ENCODE data around the gene MLLT10. TPM values are rescaled to one million over a fixed set of nuclear protein-coding genes. Genes with fewer than 3 reads are reported as not detected.

Gene MLLT10
- total and polyA plus RNA-seq, 10 of the 15 experiments (the other 5 are each of a cell fraction or from before 2014, with no cell fraction given): 8.7 to 61.1 (median 28.5) TPM

DNA sequence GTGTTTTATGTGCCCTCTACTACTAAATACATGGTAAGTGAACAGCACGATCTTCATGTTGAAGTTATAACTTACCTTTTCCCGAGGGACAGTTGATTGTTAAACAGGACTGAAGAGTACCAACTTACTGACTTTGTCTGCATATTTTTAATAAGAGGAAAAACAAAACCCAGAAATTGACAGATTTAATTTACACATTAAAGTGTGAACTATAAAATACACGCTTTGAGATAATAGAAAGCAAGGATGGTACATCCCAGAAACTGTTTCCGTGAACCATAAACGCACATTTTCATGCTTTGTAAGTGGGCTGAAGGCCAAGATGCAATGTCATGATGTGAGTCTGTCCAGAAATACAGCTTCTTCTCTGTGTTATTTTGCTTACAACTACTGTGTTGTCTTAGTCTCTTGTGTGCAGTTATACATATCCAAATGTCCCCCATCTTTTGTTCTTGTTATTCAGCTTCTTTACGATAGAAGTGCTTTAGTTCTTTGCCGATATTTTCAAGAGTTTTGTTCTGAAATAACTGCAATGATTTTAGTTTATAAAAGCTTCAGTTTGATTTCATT lies 190.1 kb downstream of the MLLT10 start:
- H3K9ac ChIP-seq (ENCODE audit: control insufficient read depth, insufficient read depth, low read length): no peak overlapping the region
- H3K27ac ChIP-seq (ENCODE audit: control insufficient read depth, insufficient read depth): 0 out of 2 replicates have a peak overlapping the region, but pooled peaks have one; percentile 22
- H3K36me3 ChIP-seq (ENCODE audit: control insufficient read depth in 2 of 2, insufficient read depth in 2 of 2, low read length in 1 of 2): peaks cover 1 to 11% of the 10 kb centered on the region in 2 experiments; a peak in 3 of 4 replicates
- H3K4me3 ChIP-seq: no peak overlapping the region
- no peaks in the 10 kb centered on the region for H4K20me1 ChIP-seq (ENCODE audit: control insufficient read depth, insufficient read depth)
- CTCF ChIA-PET: interaction anchor here (0.7 to 3.0 kb wide), 12 partner anchors 8 to 445 kb away, joined by 3 to 17 read pairs (median 6); no protein-coding TSS in a partner anchor
- H3K9me3 ChIP-seq (replicated peaks; ENCODE audit: control insufficient read depth, insufficient read depth, low read length): no peaks in the 10 kb centered on the region
- in situ Hi-C loops (cut with MboI) (loop anchor here (10.0 kb wide), 1 partner anchor 449 kb away; no protein-coding TSS in a partner anchor), intact Hi-C loops (cut with micrococcal nuclease; ENCODE audit: unreplicated experiment) (no loop called here)
- 82% methylated on average over 7 of the region's 7 CpGs for WGBS (ENCODE audit: insufficient coverage, insufficient replicate concordance, low lambda C conversion rate, missing lambda C conversion rate)
- BruUV-seq (replicated peaks): no TSS peak
- DNase-seq (ENCODE audit: low read depth, low spot score) (no peak), ATAC-seq (no peak), FAIRE-seq (no peak)
- TF ChIP-seq, protein P1, sequence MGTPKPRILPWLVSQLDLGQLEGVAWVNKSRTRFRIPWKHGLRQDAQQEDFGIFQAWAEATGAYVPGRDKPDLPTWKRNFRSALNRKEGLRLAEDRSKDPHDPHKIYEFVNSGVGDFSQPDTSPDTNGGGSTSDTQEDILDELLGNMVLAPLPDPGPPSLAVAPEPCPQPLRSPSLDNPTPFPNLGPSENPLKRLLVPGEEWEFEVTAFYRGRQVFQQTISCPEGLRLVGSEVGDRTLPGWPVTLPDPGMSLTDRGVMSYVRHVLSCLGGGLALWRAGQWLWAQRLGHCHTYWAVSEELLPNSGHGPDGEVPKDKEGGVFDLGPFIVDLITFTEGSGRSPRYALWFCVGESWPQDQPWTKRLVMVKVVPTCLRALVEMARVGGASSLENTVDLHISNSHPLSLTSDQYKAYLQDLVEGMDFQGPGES (IDR thresholded peaks at IDR 0.05): no peak
- no peak for TF ChIP-seq HDAC2 (IDR thresholded peaks at IDR 0.05)
- no peaks in the 10 kb centered on the region for H3K79me2 ChIP-seq (ENCODE audit: control insufficient read depth, insufficient read depth, low read length)
- peaks cover 11% of the 10 kb centered on the region for H3K4me1 ChIP-seq (ENCODE audit: control insufficient read depth, insufficient read depth, low read length)
- H2AFZ ChIP-seq (ENCODE audit: control insufficient read depth, low read depth, low read length): no peak overlapping the region
- SMC1A ChIA-PET (ENCODE audit: uncharacterized antibody, unreplicated experiment): interaction anchor here (0.6 to 2.9 kb wide), 16 partner anchors 8 to 230 kb away, joined by 3 to 32 read pairs (median 4); no protein-coding TSS in a partner anchor
- RAD21 ChIA-PET (ENCODE audit: unreplicated experiment): interaction anchor here (0.9 to 2.2 kb wide), 6 partner anchors 10 to 232 kb away, joined by 3 to 16 read pairs (median 6); no protein-coding TSS in a partner anchor
- H3K4me2 ChIP-seq (ENCODE audit: control insufficient read depth, insufficient read depth): no peak overlapping the region
- POLR2A ChIA-PET: interaction anchor here (0.9 to 3.6 kb wide), 3 partner anchors 11 to 279 kb away, joined by 4 to 16 read pairs (median 6); no protein-coding TSS in a partner anchor
- H3K27me3 ChIP-seq (replicated peaks in 1 of 2; ENCODE audit: control insufficient read depth in 2 of 2, insufficient read depth in 2 of 2, low read length in 1 of 2): no peaks in the 10 kb centered on the region

All from GM12878 (cell line).